Endothelial cell of umbilical vein (primary cell): ENCODE data around the gene TNIK. TPM values are rescaled to one million over a fixed set of nuclear protein-coding genes. Genes with fewer than 3 reads are reported as not detected.

Experiments used
- BruUV-seq: library from RNA; stranded (reverse); fragments of 400-500 nt; replicated peaks from 2 replicates; lab custom pipeline; 2021; lab: Mats Ljungman, UMichigan
- CTCF ChIA-PET: fragments of 300-600, 350-600 bp; sonication (Branson Sonifier 250); formaldehyde crosslinking; loops from one replicate; lab custom pipeline; 2021; ENCODE audit warnings: antibody characterized with exemption, inconsistent platforms; lab: Charles Lee
- POLR2A ChIA-PET: fragments of 300-600, 350-600 bp; sonication (Branson Sonifier 250); formaldehyde crosslinking; loops from one replicate; lab custom pipeline; 2021; ENCODE audit warnings: antibody characterized with exemption, inconsistent platforms; lab: Charles Lee
- DNase-seq: peaks from one replicate; pipeline ENCODE4 v3.0.0-alpha.2; 2011; ENCODE audit warnings: low read depth, low spot score
- FAIRE-seq: peaks from 2 replicates; lab custom pipeline; 2011; peaks lifted over from hg19 to GRCh38; lab: Jason Lieb, UNC
- H2AFZ ChIP-seq: 2 replicates; pipeline ENCODE4 v1.6.0; 2012; ENCODE audit warnings: low read depth, low read length, control low read depth, inconsistent platforms
- H3K27ac ChIP-seq: 2 replicates; pipeline ENCODE4 v1.5.1; 2011; ENCODE audit warnings: low read depth, mild to moderate bottlenecking, control low read depth, low read length, moderate library complexity; ENCODE audit not compliant: insufficient read depth
- H3K27me3 ChIP-seq, 2 experiments: 2 replicates each; pipeline versions ENCODE4 v1.6.0 to v1.6.1; 2011; ENCODE audit warnings: low read length in 2 of 2, mixed read lengths in 1 of 2; ENCODE audit not compliant: control insufficient read depth in 2 of 2, insufficient read depth in 2 of 2
- H3K36me3 ChIP-seq, 2 experiments: 2 replicates in 1 of 2; 3 replicates in 1 of 2; pipeline ENCODE4 v1.5.1; 2011; ENCODE audit warnings: low read length in 2 of 2, mild to moderate bottlenecking in 1 of 2, moderate library complexity in 1 of 2; ENCODE audit not compliant: control insufficient read depth in 2 of 2, insufficient read depth in 2 of 2; ENCODE audit errors: extremely low read depth in 1 of 2
- H3K4me1 ChIP-seq: 3 replicates; pipeline ENCODE4 v1.5.1; 2011; ENCODE audit warnings: mild to moderate bottlenecking, low read length; ENCODE audit not compliant: control insufficient read depth, insufficient read depth; ENCODE audit errors: extremely low read depth
- H3K4me2 ChIP-seq: 2 replicates; pipeline ENCODE4 v1.6.1; 2011; ENCODE audit warnings: low read length, control low read depth, mixed read lengths; ENCODE audit not compliant: insufficient read depth
- H3K4me3 ChIP-seq, 3 experiments: fragments of 200-600 bp in 1 of 3; sonication (generic), shearing (Covaris generic) in 1 of 3; replicated peaks in 1 of 3; 2 replicates each; pipeline ENCODE4 v1.5.1; 2011 to 2016; ENCODE audit warnings: control low read depth in 3 of 3, low read length in 3 of 3, mild to moderate bottlenecking in 2 of 3, inconsistent platforms in 1 of 3, low read depth in 1 of 3, moderate library complexity in 1 of 3; ENCODE audit not compliant: insufficient read depth in 1 of 3
- H3K79me2 ChIP-seq: 2 replicates; pipeline ENCODE4 v1.6.0; 2012; ENCODE audit warnings: low read length, inconsistent platforms; ENCODE audit not compliant: control insufficient read depth, insufficient read depth
- H3K9ac ChIP-seq: replicated peaks from 2 replicates; pipeline ENCODE3; 2011; ENCODE audit warnings: low read length, control low read depth; ENCODE audit not compliant: insufficient read depth; ENCODE audit errors: extremely low read depth
- H3K9me1 ChIP-seq: replicated peaks from 3 replicates; pipeline ENCODE4 v1.6.0; 2011; ENCODE audit warnings: mild to moderate bottlenecking, low read length; ENCODE audit not compliant: control insufficient read depth, insufficient read depth; ENCODE audit errors: extremely low read depth
- H3K9me3 ChIP-seq: replicated peaks from 2 replicates; pipeline ENCODE4 v1.5.1; 2012; ENCODE audit warnings: low read length, inconsistent platforms; ENCODE audit not compliant: control insufficient read depth, insufficient read depth
- H4K20me1 ChIP-seq: replicated peaks from 2 replicates; pipeline ENCODE3; 2011; ENCODE audit warnings: mild to moderate bottlenecking, low read length; ENCODE audit not compliant: control insufficient read depth, insufficient read depth; ENCODE audit errors: extremely low read depth
- CTCF ChIP-seq, 2 donors: IDR thresholded peaks; 1 replicate in 1 of 2; 2 replicates in 1 of 2; pipeline ENCODE4 v1.5.1; 2011; ENCODE audit warnings: low read length in 2 of 2, mild to moderate bottlenecking in 2 of 2, moderate library complexity in 2 of 2, control low read depth in 1 of 2, inconsistent platforms in 1 of 2, low read depth in 1 of 2; ENCODE audit not compliant: insufficient read depth in 1 of 2; ENCODE audit errors: extremely low read depth in 1 of 2
- EZH2 ChIP-seq: IDR thresholded peaks from 2 replicates; pipeline ENCODE4 v1.6.1; 2012; ENCODE audit warnings: borderline replicate concordance, low read depth, mild to moderate bottlenecking, moderate library complexity, low read length, inconsistent platforms; ENCODE audit not compliant: severe bottlenecking
- FOS ChIP-seq: IDR thresholded peaks from 2 replicates; pipeline ENCODE4 v1.6.1; 2011; ENCODE audit warnings: mild to moderate bottlenecking, low read length, moderate library complexity, borderline replicate concordance; ENCODE audit not compliant: insufficient read depth
- GATA2 ChIP-seq: IDR thresholded peaks from 2 replicates; pipeline ENCODE4 v1.7.0; 2011; ENCODE audit warnings: low read depth, mild to moderate bottlenecking, moderate library complexity, mixed read lengths, low read length; ENCODE audit not compliant: insufficient read length, insufficient read depth
- JUN ChIP-seq: IDR thresholded peaks from 2 replicates; pipeline ENCODE4 v1.6.1; 2011; ENCODE audit warnings: borderline replicate concordance, low read depth; ENCODE audit not compliant: insufficient read length, insufficient read depth
- MAX ChIP-seq: IDR thresholded peaks from 2 replicates; pipeline ENCODE4 v1.6.1; 2011; ENCODE audit not compliant: insufficient read depth, insufficient read length
- MYC ChIP-seq: IDR thresholded peaks from one replicate; pipeline ENCODE4 v1.6.1; 2011; ENCODE audit warnings: mild to moderate bottlenecking, low read depth, low read length
- POLR2A ChIP-seq: IDR thresholded peaks from 2 replicates; pipeline ENCODE4 v1.6.1; 2012; ENCODE audit warnings: low read depth, mild to moderate bottlenecking, control low read depth, low read length
- POLR2AphosphoS5 ChIP-seq: IDR thresholded peaks from 2 replicates; pipeline ENCODE4 v1.6.1; 2012; ENCODE audit warnings: low read depth, mild to moderate bottlenecking, control low read depth, low read length, moderate library complexity; ENCODE audit not compliant: insufficient read depth
- dilution Hi-C: fragments of 300-500 bp; cut with MboI; formaldehyde crosslinking; loops from one replicate; pipeline ENCODE4 v1.15.0; 2019; ENCODE audit warnings: low sequenced_read_pairs; ENCODE audit not compliant: extremely low pct_ligation_motif_present
- intact Hi-C: fragments of 100-400 bp; cut with micrococcal nuclease; formaldehyde crosslinking; loops from one replicate; pipeline ENCODE4 v1.10.0; 2022
- polyA plus RNA-seq, 4 experiments: library from polyadenylated mRNA; depleted of rRNA in 3 of 4; stranded (reverse) in 3 of 4; unstranded in 1 of 4; fragments of >200 nt; gene quantifications; 2 replicates each; pipeline versions ENCODE4 v1.2.1 to v1.2.3, GENCODE V29; 2011 to 2012; ENCODE audit warnings: missing spikeins in 1 of 4
- total RNA-seq: library from RNA; stranded (reverse); gene quantifications from 2 replicates; pipeline ENCODE4 v1.2.3, GENCODE V29; 2021

The TNIK gene
- total and polyA plus RNA-seq, 2 donors (not counting 3 experiments of a cell fraction or from before 2014, with no cell fraction given), result 10.9 to 39.7 TPM

- no peaks in the 10 kb centered on the region for H3K27me3 ChIP-seq
- no peaks in the 10 kb centered on the region for H3K9me1 ChIP-seq
- no peak overlapping the region for H2AFZ ChIP-seq
- FAIRE-seq, result no peak
- intact Hi-C loops, result no loop called here
- POLR2A ChIA-PET, result no interaction called here
- no peak for TF ChIP-seq EZH2
- TF ChIP-seq GATA2, result no peak
- no peak for TF ChIP-seq MAX
- H3K9me3 ChIP-seq, result no peaks in the 10 kb centered on the region
- DNase-seq, result no peak
- CTCF ChIA-PET, result interaction anchor here (1.6 kb wide), 1 partner anchor 10 kb away, joined by 3 read pairs; no protein-coding TSS in a partner anchor
- no peak overlapping the region for H3K27ac ChIP-seq
- H4K20me1 ChIP-seq, result no peaks in the 10 kb centered on the region
- H3K9ac ChIP-seq, result no peak overlapping the region
- H3K36me3 ChIP-seq, result no peaks in the 10 kb centered on the region
- H3K4me2 ChIP-seq, result no peak overlapping the region
- no peaks in the 10 kb centered on the region for H3K4me1 ChIP-seq
- dilution Hi-C loops, result no loop called here
- H3K4me3 ChIP-seq, result no peak overlapping the region
- no peaks in the 10 kb centered on the region for H3K79me2 ChIP-seq
- BruUV-seq, result no TSS peak
Measured at GRCh38 chr3:171489348-171489747, 29.1 kb upstream of the TNIK start.

- ChIA-PET POLR2A (no interaction called here), CTCF (no interaction called here)
- TF ChIP-seq EZH2 (no peak), MAX (no peak), MYC (no peak), POLR2A (no peak), GATA2 (no peak), FOS (no peak), JUN (no peak), CTCF (IDR thresholded peaks at IDR 0.05; ENCODE audit: extremely low read depth in 1 of 2, insufficient read depth in 1 of 2, low read depth in 1 of 2, low read length in 2 of 2) (no peak), POLR2AphosphoS5 (no peak)
- no peak overlapping the region for H2AFZ ChIP-seq
- no peak overlapping the region for H3K4me3 ChIP-seq
- H3K27ac ChIP-seq, result no peak overlapping the region
- H3K79me2 ChIP-seq, result no peaks in the 10 kb centered on the region
- FAIRE-seq (no peak), DNase-seq (no peak)
- H3K27me3 ChIP-seq, result no peaks in the 10 kb centered on the region
- dilution Hi-C loops, result no loop called here
- H3K9me1 ChIP-seq, result no peaks in the 10 kb centered on the region
- no peak overlapping the region for H3K4me2 ChIP-seq
- intact Hi-C loops, result no loop called here
- H4K20me1 ChIP-seq, result no peaks in the 10 kb centered on the region
- no peaks in the 10 kb centered on the region for H3K36me3 ChIP-seq
- H3K4me1 ChIP-seq, result no peaks in the 10 kb centered on the region
- H3K9me3 ChIP-seq, result no peaks in the 10 kb centered on the region
- no peak overlapping the region for H3K9ac ChIP-seq
- BruUV-seq, result no TSS peak
Measured at GRCh38 chr3:171488479-171488878, 28.3 kb upstream of the TNIK start.
